NCI-H146 treated with DMSO at 0.1 percent for 48 hours (cell line): ENCODE results near the gene PRKCE.

Source experiments
- DNase-seq: peaks from one replicate; lab custom pipeline; 2025; ENCODE audit not compliant: unreplicated experiment; lab: John Stamatoyannopoulos, UW

The PRKCE gene

DNA sequence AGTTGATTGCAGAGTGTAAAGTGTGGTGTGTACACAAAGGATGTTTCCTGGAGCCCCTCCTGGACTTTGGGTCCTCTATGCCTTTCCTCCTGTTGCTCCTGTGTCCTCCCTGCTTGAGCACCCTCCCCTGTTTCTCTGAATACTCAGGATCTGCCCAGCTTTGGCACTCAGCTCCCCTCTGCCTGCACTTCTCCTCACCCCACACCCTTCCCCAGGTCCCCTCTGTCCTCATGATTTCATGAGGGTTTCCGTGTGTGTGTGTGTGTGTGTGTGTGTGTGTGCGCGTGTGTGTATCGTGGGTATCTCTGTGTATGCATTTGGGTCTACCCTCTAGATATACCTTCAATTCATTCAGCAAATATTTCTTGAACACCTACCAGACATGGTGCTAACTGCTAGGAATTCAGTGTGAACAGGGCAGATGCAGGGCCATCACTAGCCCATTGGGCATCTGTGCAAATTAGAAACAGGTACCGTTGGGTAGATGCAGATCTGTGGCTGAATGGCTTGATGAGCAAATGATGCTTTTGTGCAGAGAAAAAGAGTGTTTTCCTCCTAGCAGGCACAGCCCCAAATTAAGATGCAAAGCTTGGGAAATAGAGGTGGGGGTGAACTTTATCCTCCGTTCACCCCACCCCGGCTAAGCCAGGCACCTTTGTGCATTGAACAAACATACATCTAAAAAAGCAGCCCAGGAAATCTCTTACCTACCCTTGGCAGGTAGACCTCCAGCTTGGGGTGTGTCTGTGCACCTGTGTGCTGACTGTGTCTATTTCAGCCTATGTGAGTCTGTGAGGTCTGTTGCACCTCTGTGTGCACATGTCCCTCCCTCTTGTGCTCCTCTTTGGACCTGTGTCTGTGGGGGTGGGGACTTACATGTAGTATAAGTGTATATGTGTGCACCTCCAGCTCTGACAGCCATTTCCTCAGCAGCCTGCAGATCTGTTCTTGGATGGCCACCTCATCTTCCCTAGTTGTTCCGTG lies 585.7 kb downstream of the PRKCE start:
- DNase-seq = no peak
